Endothelial cell of umbilical vein (primary cell): ENCODE results near the gene USP34. TPM values are rescaled to one million over a fixed set of nuclear protein-coding genes. Genes with fewer than 3 reads are reported as not detected.

Experiments
- BruUV-seq: library from RNA; stranded (reverse); fragments of 400-500 nt; replicated peaks from 2 replicates; lab custom pipeline; 2021; lab: Mats Ljungman, UMichigan
- CTCF ChIA-PET: fragments of 300-600, 350-600 bp; sonication (Branson Sonifier 250); formaldehyde crosslinking; loops from one replicate; lab custom pipeline; 2021; ENCODE audit warnings: antibody characterized with exemption, inconsistent platforms; lab: Charles Lee
- POLR2A ChIA-PET: fragments of 300-600, 350-600 bp; sonication (Branson Sonifier 250); formaldehyde crosslinking; loops from one replicate; lab custom pipeline; 2021; ENCODE audit warnings: antibody characterized with exemption, inconsistent platforms; lab: Charles Lee
- DNase-seq: peaks from one replicate; pipeline ENCODE4 v3.0.0-alpha.2; 2011; ENCODE audit warnings: low read depth, low spot score
- FAIRE-seq: peaks from 2 replicates; lab custom pipeline; 2011; peaks lifted over from hg19 to GRCh38; lab: Jason Lieb, UNC
- H2AFZ ChIP-seq: 2 replicates; pipeline ENCODE4 v1.6.0; 2012; ENCODE audit warnings: low read depth, low read length, control low read depth, inconsistent platforms
- H3K27ac ChIP-seq: 2 replicates; pipeline ENCODE4 v1.5.1; 2011; ENCODE audit warnings: low read depth, mild to moderate bottlenecking, control low read depth, low read length, moderate library complexity; ENCODE audit not compliant: insufficient read depth
- H3K27me3 ChIP-seq, 2 experiments: 2 replicates each; pipeline versions ENCODE4 v1.6.0 to v1.6.1; 2011; ENCODE audit warnings: low read length in 2 of 2, mixed read lengths in 1 of 2; ENCODE audit not compliant: control insufficient read depth in 2 of 2, insufficient read depth in 2 of 2
- H3K36me3 ChIP-seq, 2 experiments: 2 replicates in 1 of 2; 3 replicates in 1 of 2; pipeline ENCODE4 v1.5.1; 2011; ENCODE audit warnings: low read length in 2 of 2, mild to moderate bottlenecking in 1 of 2, moderate library complexity in 1 of 2; ENCODE audit not compliant: control insufficient read depth in 2 of 2, insufficient read depth in 2 of 2; ENCODE audit errors: extremely low read depth in 1 of 2
- H3K4me1 ChIP-seq: 3 replicates; pipeline ENCODE4 v1.5.1; 2011; ENCODE audit warnings: mild to moderate bottlenecking, low read length; ENCODE audit not compliant: control insufficient read depth, insufficient read depth; ENCODE audit errors: extremely low read depth
- H3K4me2 ChIP-seq: 2 replicates; pipeline ENCODE4 v1.6.1; 2011; ENCODE audit warnings: low read length, control low read depth, mixed read lengths; ENCODE audit not compliant: insufficient read depth
- H3K4me3 ChIP-seq, 3 experiments: fragments of 200-600 bp in 1 of 3; sonication (generic), shearing (Covaris generic) in 1 of 3; replicated peaks in 1 of 3; 2 replicates each; pipeline ENCODE4 v1.5.1; 2011 to 2016; ENCODE audit warnings: control low read depth in 3 of 3, low read length in 3 of 3, mild to moderate bottlenecking in 2 of 3, inconsistent platforms in 1 of 3, low read depth in 1 of 3, moderate library complexity in 1 of 3; ENCODE audit not compliant: insufficient read depth in 1 of 3
- H3K79me2 ChIP-seq: 2 replicates; pipeline ENCODE4 v1.6.0; 2012; ENCODE audit warnings: low read length, inconsistent platforms; ENCODE audit not compliant: control insufficient read depth, insufficient read depth
- H3K9ac ChIP-seq: replicated peaks from 2 replicates; pipeline ENCODE3; 2011; ENCODE audit warnings: low read length, control low read depth; ENCODE audit not compliant: insufficient read depth; ENCODE audit errors: extremely low read depth
- H3K9me1 ChIP-seq: replicated peaks from 3 replicates; pipeline ENCODE4 v1.6.0; 2011; ENCODE audit warnings: mild to moderate bottlenecking, low read length; ENCODE audit not compliant: control insufficient read depth, insufficient read depth; ENCODE audit errors: extremely low read depth
- H3K9me3 ChIP-seq: replicated peaks from 2 replicates; pipeline ENCODE4 v1.5.1; 2012; ENCODE audit warnings: low read length, inconsistent platforms; ENCODE audit not compliant: control insufficient read depth, insufficient read depth
- H4K20me1 ChIP-seq: replicated peaks from 2 replicates; pipeline ENCODE3; 2011; ENCODE audit warnings: mild to moderate bottlenecking, low read length; ENCODE audit not compliant: control insufficient read depth, insufficient read depth; ENCODE audit errors: extremely low read depth
- CTCF ChIP-seq, 2 donors: IDR thresholded peaks; 1 replicate in 1 of 2; 2 replicates in 1 of 2; pipeline ENCODE4 v1.5.1; 2011; ENCODE audit warnings: low read length in 2 of 2, mild to moderate bottlenecking in 2 of 2, moderate library complexity in 2 of 2, control low read depth in 1 of 2, inconsistent platforms in 1 of 2, low read depth in 1 of 2; ENCODE audit not compliant: insufficient read depth in 1 of 2; ENCODE audit errors: extremely low read depth in 1 of 2
- EZH2 ChIP-seq: IDR thresholded peaks from 2 replicates; pipeline ENCODE4 v1.6.1; 2012; ENCODE audit warnings: borderline replicate concordance, low read depth, mild to moderate bottlenecking, moderate library complexity, low read length, inconsistent platforms; ENCODE audit not compliant: severe bottlenecking
- FOS ChIP-seq: IDR thresholded peaks from 2 replicates; pipeline ENCODE4 v1.6.1; 2011; ENCODE audit warnings: mild to moderate bottlenecking, low read length, moderate library complexity, borderline replicate concordance; ENCODE audit not compliant: insufficient read depth
- GATA2 ChIP-seq: IDR thresholded peaks from 2 replicates; pipeline ENCODE4 v1.7.0; 2011; ENCODE audit warnings: low read depth, mild to moderate bottlenecking, moderate library complexity, mixed read lengths, low read length; ENCODE audit not compliant: insufficient read length, insufficient read depth
- JUN ChIP-seq: IDR thresholded peaks from 2 replicates; pipeline ENCODE4 v1.6.1; 2011; ENCODE audit warnings: borderline replicate concordance, low read depth; ENCODE audit not compliant: insufficient read length, insufficient read depth
- MAX ChIP-seq: IDR thresholded peaks from 2 replicates; pipeline ENCODE4 v1.6.1; 2011; ENCODE audit not compliant: insufficient read depth, insufficient read length
- MYC ChIP-seq: IDR thresholded peaks from one replicate; pipeline ENCODE4 v1.6.1; 2011; ENCODE audit warnings: mild to moderate bottlenecking, low read depth, low read length
- POLR2A ChIP-seq: IDR thresholded peaks from 2 replicates; pipeline ENCODE4 v1.6.1; 2012; ENCODE audit warnings: low read depth, mild to moderate bottlenecking, control low read depth, low read length
- POLR2AphosphoS5 ChIP-seq: IDR thresholded peaks from 2 replicates; pipeline ENCODE4 v1.6.1; 2012; ENCODE audit warnings: low read depth, mild to moderate bottlenecking, control low read depth, low read length, moderate library complexity; ENCODE audit not compliant: insufficient read depth
- dilution Hi-C: fragments of 300-500 bp; cut with MboI; formaldehyde crosslinking; loops from one replicate; pipeline ENCODE4 v1.15.0; 2019; ENCODE audit warnings: low sequenced_read_pairs; ENCODE audit not compliant: extremely low pct_ligation_motif_present
- intact Hi-C: fragments of 100-400 bp; cut with micrococcal nuclease; formaldehyde crosslinking; loops from one replicate; pipeline ENCODE4 v1.10.0; 2022
- polyA plus RNA-seq, 4 experiments: library from polyadenylated mRNA; depleted of rRNA in 3 of 4; stranded (reverse) in 3 of 4; unstranded in 1 of 4; fragments of >200 nt; gene quantifications; 2 replicates each; pipeline versions ENCODE4 v1.2.1 to v1.2.3, GENCODE V29; 2011 to 2012; ENCODE audit warnings: missing spikeins in 1 of 4
- total RNA-seq: library from RNA; stranded (reverse); gene quantifications from 2 replicates; pipeline ENCODE4 v1.2.3, GENCODE V29; 2021

USP34 gene
- total and polyA plus RNA-seq, 2 donors (not counting 3 experiments of a cell fraction or from before 2014, with no cell fraction given) = 46.3 to 96.9 TPM

- Histone ChIP-seq H2AFZ (no peak overlapping the region), H4K20me1 (no peaks in the 10 kb centered on the region), H3K4me3 (no peak overlapping the region), H3K27ac (no peak overlapping the region), H3K79me2 (no peaks in the 10 kb centered on the region), H3K9ac (no peak overlapping the region), H3K36me3 (peaks cover 0 to 2% of the 10 kb centered on the region in 2 experiments), H3K9me1 (no peaks in the 10 kb centered on the region), H3K4me1 (no peaks in the 10 kb centered on the region), H3K27me3 (no peaks in the 10 kb centered on the region), H3K9me3 (no peaks in the 10 kb centered on the region), H3K4me2 (no peak overlapping the region)
- intact Hi-C loops (no loop called here), dilution Hi-C loops (no loop called here)
- TF ChIP-seq POLR2A (no peak), CTCF (IDR thresholded peaks at IDR 0.05; ENCODE audit: extremely low read depth in 1 of 2, insufficient read depth in 1 of 2, low read depth in 1 of 2, low read length in 2 of 2) (no peak), MAX (no peak), GATA2 (no peak), POLR2AphosphoS5 (no peak), FOS (no peak), EZH2 (no peak), MYC (no peak), JUN (no peak)
- ChIA-PET POLR2A (no interaction called here), CTCF (interaction anchor here (0.7 kb wide), 1 partner anchor 8 kb away, joined by 4 read pairs; no protein-coding TSS in a partner anchor)
- BruUV-seq = no TSS peak
- DNase-seq (no peak), FAIRE-seq (no peak)
Measured at GRCh38 chr2:61266632-61267505, 204.0 kb downstream of the USP34 start.
